ENCODE measurements around the gene DONSON.

DNA sequence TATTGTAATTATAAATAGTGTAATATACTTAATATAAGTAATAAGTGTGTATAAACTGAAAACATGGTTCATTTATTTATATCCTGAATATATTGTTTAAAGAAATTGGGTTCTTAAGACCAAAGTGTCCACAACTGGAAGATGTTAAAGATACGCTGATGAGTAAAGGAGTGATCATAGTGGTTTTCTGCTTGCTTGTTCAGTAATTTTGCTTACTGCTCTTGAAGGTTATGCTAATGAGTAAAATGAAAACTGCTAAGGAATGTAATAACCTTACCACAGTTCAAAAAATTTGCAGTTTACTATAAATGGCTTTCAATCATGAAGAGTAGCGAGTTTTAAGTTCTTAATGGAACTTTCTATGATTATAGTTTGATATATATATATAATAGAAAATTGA, 22.0 kb downstream of the DONSON start:
- TF ChIP-seq, protein P1, sequence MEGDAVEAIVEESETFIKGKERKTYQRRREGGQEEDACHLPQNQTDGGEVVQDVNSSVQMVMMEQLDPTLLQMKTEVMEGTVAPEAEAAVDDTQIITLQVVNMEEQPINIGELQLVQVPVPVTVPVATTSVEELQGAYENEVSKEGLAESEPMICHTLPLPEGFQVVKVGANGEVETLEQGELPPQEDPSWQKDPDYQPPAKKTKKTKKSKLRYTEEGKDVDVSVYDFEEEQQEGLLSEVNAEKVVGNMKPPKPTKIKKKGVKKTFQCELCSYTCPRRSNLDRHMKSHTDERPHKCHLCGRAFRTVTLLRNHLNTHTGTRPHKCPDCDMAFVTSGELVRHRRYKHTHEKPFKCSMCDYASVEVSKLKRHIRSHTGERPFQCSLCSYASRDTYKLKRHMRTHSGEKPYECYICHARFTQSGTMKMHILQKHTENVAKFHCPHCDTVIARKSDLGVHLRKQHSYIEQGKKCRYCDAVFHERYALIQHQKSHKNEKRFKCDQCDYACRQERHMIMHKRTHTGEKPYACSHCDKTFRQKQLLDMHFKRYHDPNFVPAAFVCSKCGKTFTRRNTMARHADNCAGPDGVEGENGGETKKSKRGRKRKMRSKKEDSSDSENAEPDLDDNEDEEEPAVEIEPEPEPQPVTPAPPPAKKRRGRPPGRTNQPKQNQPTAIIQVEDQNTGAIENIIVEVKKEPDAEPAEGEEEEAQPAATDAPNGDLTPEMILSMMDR (conservative IDR thresholded peaks at IDR 0.05; ENCODE audit: low read depth, low read length): no peak
- TF ChIP-seq EZH2 (IDR thresholded peaks at IDR 0.05; ENCODE audit: borderline replicate concordance, low read depth, low read length, poor library complexity, severe bottlenecking): no peak
